ENCODE measurements around the gene KREMEN2. TPM values are rescaled to one million over a fixed set of nuclear protein-coding genes. Genes with fewer than 3 reads are reported as not detected.

KREMEN2 gene
- total RNA-seq, 1 donor from 2014 or later: 8.0 TPM

DNA sequence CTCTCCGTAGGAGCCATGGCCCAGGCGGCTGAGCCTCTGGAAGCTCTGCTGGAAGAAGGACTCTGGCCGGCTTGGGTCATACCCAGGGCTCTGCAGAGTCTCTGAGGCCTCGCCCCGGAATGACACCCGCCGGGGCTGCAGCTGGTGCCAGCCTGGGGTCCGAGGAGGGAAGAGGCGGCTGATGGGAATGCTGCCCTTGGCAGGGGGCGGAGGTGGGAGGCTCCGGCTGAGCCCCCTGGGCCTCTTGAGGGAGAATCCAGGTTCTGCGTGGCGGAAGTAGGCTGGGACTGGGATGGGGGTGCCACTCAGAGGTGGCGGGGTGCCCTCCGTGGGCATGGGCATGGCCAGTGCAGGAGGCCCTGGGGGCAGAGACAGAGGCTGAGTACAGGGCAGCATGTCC, 12.6 kb downstream of the KREMEN2 start:
- DNase-seq (ENCODE audit: low read depth): no peak
- H3K4me3 Mint-ChIP-seq (ENCODE audit: unreplicated experiment): no peak overlapping the region
- Histone ChIP-seq H3K79me2 (ENCODE audit: insufficient read depth, low read length) (peaks cover 6% of the 10 kb centered on the region), H4K20me1 (ENCODE audit: insufficient read depth, low read length) (peaks cover 11% of the 10 kb centered on the region), H2AFZ (ENCODE audit: low read depth, low read length) (no peak overlapping the region), H3K4me1 (ENCODE audit: insufficient read depth, low read length) (peaks cover 17% of the 10 kb centered on the region), H3K9me3 (ENCODE audit: insufficient read depth, low read depth, low read length) (no peaks in the 10 kb centered on the region), H3K27ac (ENCODE audit: low read depth, low read length) (no peak overlapping the region), H3K4me3 (ENCODE audit: insufficient read depth, low read depth, low read length) (no peak overlapping the region), H3K4me2 (ENCODE audit: low read length) (no peak overlapping the region), H3K27me3 (ENCODE audit: insufficient read depth, low read length) (no peaks in the 10 kb centered on the region), H3K36me3 (ENCODE audit: insufficient read depth, low read length) (no peaks in the 10 kb centered on the region), H3K9ac (ENCODE audit: low read length) (no peak overlapping the region)
- peaks cover 14% of the 10 kb centered on the region for H3K27me3 Mint-ChIP-seq (ENCODE audit: low read depth, unreplicated experiment)
- TF ChIP-seq, protein P1, sequence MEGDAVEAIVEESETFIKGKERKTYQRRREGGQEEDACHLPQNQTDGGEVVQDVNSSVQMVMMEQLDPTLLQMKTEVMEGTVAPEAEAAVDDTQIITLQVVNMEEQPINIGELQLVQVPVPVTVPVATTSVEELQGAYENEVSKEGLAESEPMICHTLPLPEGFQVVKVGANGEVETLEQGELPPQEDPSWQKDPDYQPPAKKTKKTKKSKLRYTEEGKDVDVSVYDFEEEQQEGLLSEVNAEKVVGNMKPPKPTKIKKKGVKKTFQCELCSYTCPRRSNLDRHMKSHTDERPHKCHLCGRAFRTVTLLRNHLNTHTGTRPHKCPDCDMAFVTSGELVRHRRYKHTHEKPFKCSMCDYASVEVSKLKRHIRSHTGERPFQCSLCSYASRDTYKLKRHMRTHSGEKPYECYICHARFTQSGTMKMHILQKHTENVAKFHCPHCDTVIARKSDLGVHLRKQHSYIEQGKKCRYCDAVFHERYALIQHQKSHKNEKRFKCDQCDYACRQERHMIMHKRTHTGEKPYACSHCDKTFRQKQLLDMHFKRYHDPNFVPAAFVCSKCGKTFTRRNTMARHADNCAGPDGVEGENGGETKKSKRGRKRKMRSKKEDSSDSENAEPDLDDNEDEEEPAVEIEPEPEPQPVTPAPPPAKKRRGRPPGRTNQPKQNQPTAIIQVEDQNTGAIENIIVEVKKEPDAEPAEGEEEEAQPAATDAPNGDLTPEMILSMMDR (IDR thresholded peaks at IDR 0.05; ENCODE audit: insufficient read depth, low read depth, low read length): no peak
- no peak for TF ChIP-seq EZH2 (IDR thresholded peaks at IDR 0.05; ENCODE audit: insufficient read depth, low read length)
- H3K9me3 Mint-ChIP-seq (ENCODE audit: unreplicated experiment): no peaks in the 10 kb centered on the region
- FAIRE-seq: no peak
- H3K36me3 Mint-ChIP-seq (ENCODE audit: low read depth, unreplicated experiment): no peaks in the 10 kb centered on the region
- H3K27ac Mint-ChIP-seq (ENCODE audit: unreplicated experiment): no peak overlapping the region
- H3K4me1 Mint-ChIP-seq (ENCODE audit: low read depth, unreplicated experiment): peaks cover 1% of the 10 kb centered on the region

DNA sequence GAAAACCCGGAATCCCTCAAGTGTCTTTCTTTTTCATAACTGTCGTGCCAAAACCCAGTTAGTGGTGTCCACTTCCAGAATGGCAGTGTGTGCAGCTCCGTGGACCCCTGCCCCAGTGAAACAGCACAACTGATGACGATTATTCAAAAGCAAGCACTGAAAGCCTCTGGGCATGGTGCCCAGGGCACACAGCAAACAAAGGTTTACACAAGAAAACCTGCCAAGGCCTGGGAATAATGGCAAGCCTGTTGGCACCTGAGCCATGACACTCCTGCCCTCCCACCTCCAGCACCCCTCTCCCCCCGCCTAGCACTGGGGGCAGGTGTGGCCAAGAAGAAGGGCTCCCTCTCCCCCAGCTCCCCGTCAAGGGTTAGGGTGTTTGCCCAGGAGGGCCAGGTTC, 13.4 kb downstream of the KREMEN2 start:
- H3K27me3 Mint-ChIP-seq (ENCODE audit: low read depth, unreplicated experiment): peaks cover 10% of the 10 kb centered on the region
- Histone ChIP-seq H3K9ac (ENCODE audit: low read length) (no peak overlapping the region), H4K20me1 (ENCODE audit: insufficient read depth, low read length) (peaks cover 6% of the 10 kb centered on the region), H3K27ac (ENCODE audit: low read depth, low read length) (no peak overlapping the region), H3K9me3 (ENCODE audit: insufficient read depth, low read depth, low read length) (no peaks in the 10 kb centered on the region), H3K36me3 (ENCODE audit: insufficient read depth, low read length) (no peaks in the 10 kb centered on the region), H3K4me2 (ENCODE audit: low read length) (no peak overlapping the region), H3K4me1 (ENCODE audit: insufficient read depth, low read length) (peaks cover 17% of the 10 kb centered on the region), H3K4me3 (ENCODE audit: insufficient read depth, low read depth, low read length) (no peak overlapping the region), H2AFZ (ENCODE audit: low read depth, low read length) (no peak overlapping the region), H3K27me3 (ENCODE audit: insufficient read depth, low read length) (no peaks in the 10 kb centered on the region), H3K79me2 (ENCODE audit: insufficient read depth, low read length) (peaks cover 6% of the 10 kb centered on the region)
- no peak overlapping the region for H3K27ac Mint-ChIP-seq (ENCODE audit: unreplicated experiment)
- H3K9me3 Mint-ChIP-seq (ENCODE audit: unreplicated experiment): no peaks in the 10 kb centered on the region
- no peak for DNase-seq (ENCODE audit: low read depth)
- TF ChIP-seq, protein P1 (IDR thresholded peaks at IDR 0.05; ENCODE audit: insufficient read depth, low read depth, low read length): no peak
- TF ChIP-seq EZH2 (IDR thresholded peaks at IDR 0.05; ENCODE audit: insufficient read depth, low read length): no peak
- no peak overlapping the region for H3K4me3 Mint-ChIP-seq (ENCODE audit: unreplicated experiment)
- H3K36me3 Mint-ChIP-seq (ENCODE audit: low read depth, unreplicated experiment): no peaks in the 10 kb centered on the region
- H3K4me1 Mint-ChIP-seq (ENCODE audit: low read depth, unreplicated experiment): peaks cover 3% of the 10 kb centered on the region
- no peak for FAIRE-seq

DNA sequence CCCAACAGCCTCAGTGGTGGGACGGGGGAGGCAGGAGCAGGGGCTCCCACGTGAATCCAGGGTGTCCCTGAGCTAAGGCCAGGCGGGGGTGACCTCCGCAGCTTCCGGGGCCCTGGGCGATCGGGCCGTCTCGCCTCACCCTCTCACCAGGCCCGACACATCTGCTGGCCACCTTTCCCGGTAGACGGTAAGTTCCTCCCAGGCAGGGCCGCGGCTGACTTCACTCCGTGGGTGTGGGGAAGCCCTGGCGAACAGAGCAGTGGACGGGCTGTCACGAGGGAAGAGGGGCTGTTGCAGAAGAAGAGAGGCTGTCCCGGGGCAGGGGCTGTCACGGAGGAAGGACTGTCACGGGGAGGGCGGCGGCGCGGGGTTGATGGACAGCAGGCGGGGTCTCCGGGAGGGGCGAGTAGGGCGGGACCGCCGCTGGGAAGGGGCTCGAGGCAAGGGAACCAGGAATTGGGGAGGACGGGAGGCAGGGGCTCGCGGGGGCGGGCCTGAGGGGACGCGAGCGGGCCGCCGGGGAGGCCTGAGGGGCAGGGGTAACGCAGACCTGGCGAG, 15.7 kb downstream of the KREMEN2 start:
- no peak for FAIRE-seq
- Mint-ChIP-seq H3K4me3 (ENCODE audit: unreplicated experiment) (peak overlapping the region; percentile 74), H3K36me3 (ENCODE audit: low read depth, unreplicated experiment) (no peaks in the 10 kb centered on the region), H3K27ac (ENCODE audit: unreplicated experiment) (no peak overlapping the region), H3K9me3 (ENCODE audit: unreplicated experiment) (no peaks in the 10 kb centered on the region), H3K4me1 (ENCODE audit: low read depth, unreplicated experiment) (peaks cover 3% of the 10 kb centered on the region), H3K27me3 (ENCODE audit: low read depth, unreplicated experiment) (peaks cover 10% of the 10 kb centered on the region)
- Histone ChIP-seq H2AFZ (ENCODE audit: low read depth, low read length) (peak overlapping the region; percentile 97), H3K27me3 (ENCODE audit: insufficient read depth, low read length) (no peaks in the 10 kb centered on the region), H3K36me3 (ENCODE audit: insufficient read depth, low read length) (no peaks in the 10 kb centered on the region), H4K20me1 (ENCODE audit: insufficient read depth, low read length) (no peaks in the 10 kb centered on the region), H3K4me3 (ENCODE audit: insufficient read depth, low read depth, low read length) (peak overlapping the region; percentile 68), H3K4me1 (ENCODE audit: insufficient read depth, low read length) (peaks cover 17% of the 10 kb centered on the region), H3K79me2 (ENCODE audit: insufficient read depth, low read length) (peaks cover 6% of the 10 kb centered on the region), H3K9me3 (ENCODE audit: insufficient read depth, low read depth, low read length) (no peaks in the 10 kb centered on the region), H3K27ac (ENCODE audit: low read depth, low read length) (peak overlapping the region; percentile 77), H3K9ac (ENCODE audit: low read length) (peak overlapping the region; percentile 92), H3K4me2 (ENCODE audit: low read length) (peak overlapping the region; percentile 97)
- DNase-seq (ENCODE audit: low read depth): no peak
- TF ChIP-seq, protein P1 (IDR thresholded peaks at IDR 0.05; ENCODE audit: insufficient read depth, low read depth, low read length): no peak
- TF ChIP-seq EZH2 (IDR thresholded peaks at IDR 0.05; ENCODE audit: insufficient read depth, low read length): no peak
